GM12875 (cell line): ENCODE results near the gene CDC16.

Experiments used
- H3K4me3 ChIP-seq: one replicate; pipeline ENCODE4 v1.5.1; 2011; ENCODE audit warnings: low read depth, low read length, control low read depth
- TF ChIP-seq, protein P1 (sequence below): IDR thresholded peaks from 2 replicates; pipeline ENCODE4 v1.5.1; 2011; ENCODE audit warnings: low read depth, mild to moderate bottlenecking, control low read depth, inconsistent platforms, low read length, moderate library complexity, borderline replicate concordance; ENCODE audit not compliant: insufficient read depth

Gene CDC16

DNA sequence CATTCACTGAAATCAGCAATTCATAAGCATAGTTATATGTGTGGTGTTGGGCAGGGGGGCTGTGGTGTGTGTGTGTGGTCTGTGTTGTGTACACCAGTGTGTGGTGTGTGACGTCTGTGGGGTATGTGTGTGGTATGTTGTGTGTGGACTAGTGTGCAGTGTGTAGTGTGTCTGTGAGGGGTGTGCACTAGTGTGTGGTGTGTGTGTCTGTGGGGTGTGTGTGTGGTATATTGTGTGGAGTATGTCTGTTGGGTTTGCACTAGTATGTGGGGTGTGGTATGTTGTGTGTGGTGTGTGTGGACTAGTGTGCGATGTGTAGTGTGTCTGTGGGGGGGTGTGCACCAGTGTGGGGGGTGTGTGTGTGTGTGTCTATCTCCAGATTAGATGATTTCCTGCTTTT, 7.2 kb upstream of the CDC16 start:
- no peak overlapping the region for H3K4me3 ChIP-seq
- TF ChIP-seq, protein P1, sequence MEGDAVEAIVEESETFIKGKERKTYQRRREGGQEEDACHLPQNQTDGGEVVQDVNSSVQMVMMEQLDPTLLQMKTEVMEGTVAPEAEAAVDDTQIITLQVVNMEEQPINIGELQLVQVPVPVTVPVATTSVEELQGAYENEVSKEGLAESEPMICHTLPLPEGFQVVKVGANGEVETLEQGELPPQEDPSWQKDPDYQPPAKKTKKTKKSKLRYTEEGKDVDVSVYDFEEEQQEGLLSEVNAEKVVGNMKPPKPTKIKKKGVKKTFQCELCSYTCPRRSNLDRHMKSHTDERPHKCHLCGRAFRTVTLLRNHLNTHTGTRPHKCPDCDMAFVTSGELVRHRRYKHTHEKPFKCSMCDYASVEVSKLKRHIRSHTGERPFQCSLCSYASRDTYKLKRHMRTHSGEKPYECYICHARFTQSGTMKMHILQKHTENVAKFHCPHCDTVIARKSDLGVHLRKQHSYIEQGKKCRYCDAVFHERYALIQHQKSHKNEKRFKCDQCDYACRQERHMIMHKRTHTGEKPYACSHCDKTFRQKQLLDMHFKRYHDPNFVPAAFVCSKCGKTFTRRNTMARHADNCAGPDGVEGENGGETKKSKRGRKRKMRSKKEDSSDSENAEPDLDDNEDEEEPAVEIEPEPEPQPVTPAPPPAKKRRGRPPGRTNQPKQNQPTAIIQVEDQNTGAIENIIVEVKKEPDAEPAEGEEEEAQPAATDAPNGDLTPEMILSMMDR, result no peak

DNA sequence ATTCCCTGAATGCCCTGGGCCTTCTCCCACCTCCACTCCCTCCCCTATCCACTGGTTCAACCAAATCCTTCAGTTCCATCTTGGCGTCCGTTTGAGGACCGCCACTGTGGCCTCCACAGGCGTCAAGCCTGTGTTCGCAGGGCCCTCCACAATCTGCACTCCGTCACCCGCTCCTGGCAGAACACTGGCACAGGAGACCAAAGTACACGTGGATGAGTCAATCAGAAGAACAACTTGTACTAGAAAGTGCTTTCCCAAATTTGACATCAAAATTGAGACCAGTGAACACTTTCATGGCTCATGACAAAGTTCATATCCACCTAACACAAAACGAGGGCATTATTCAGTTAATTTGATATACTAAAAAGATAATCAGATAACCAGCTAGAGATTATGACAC, 6.5 kb upstream of the CDC16 start:
- TF ChIP-seq, protein P1, result no peak
- H3K4me3 ChIP-seq, result no peak overlapping the region

DNA sequence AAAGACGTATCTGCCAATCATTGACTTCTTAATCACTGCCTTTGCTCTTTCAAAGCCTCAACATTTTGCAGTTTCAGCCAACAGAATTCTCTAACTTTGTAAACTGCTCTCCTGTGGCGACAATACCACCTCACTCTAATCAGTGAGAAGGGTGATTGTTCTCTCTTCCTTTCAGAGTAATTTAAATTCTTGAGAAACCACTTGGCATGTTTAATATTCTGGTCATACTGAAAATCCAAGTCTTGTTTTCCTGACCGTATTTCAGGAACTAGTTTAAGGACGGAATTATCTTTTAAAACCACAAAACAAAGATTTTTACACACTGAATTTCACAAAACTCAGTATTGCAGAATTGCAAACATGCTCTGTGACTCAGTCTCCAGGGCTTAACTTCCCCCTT, 5.2 kb upstream of the CDC16 start:
- H3K4me3 ChIP-seq, result no peak overlapping the region
- TF ChIP-seq, protein P1, result no peak

DNA sequence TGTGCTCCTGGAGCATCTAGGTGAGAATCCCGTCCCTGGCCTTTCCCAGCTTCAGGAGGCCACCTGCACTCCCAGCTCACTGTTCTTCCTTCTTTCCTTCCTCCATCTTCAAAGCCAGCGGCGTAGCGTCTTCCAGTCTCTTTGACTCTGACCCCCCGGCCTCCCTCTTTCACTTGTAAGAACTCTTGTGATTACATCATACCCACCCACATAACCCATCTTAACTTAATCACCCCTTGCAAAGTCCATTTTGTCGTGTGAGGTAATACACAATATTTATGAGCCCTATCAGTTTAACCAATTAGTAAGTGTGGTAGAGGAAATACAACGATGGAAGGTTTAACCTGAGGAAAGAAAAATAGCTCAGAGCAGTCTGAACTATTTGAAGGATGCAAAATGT, 4.6 kb upstream of the CDC16 start:
- TF ChIP-seq, protein P1, result no peak
- no peak overlapping the region for H3K4me3 ChIP-seq

DNA sequence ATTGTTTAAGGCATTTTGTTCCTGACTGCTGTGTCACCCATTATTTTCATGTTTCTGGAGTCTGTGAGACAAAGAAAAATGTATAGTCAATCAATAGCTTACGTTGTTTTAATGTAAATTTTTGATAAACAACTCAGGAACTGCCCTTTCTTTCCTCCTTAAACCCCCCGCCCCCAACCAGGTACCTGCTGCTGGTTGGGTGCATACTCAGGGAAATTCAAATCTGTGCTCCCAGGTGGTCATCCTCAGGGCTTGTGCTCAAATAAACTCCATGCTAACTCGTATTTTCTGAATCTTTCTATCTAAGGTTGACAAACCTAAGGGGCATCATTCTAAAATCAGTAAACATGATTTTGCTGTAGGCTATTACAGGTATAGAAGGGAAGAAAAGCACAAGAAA, 4.1 kb upstream of the CDC16 start:
- H3K4me3 ChIP-seq, result no peak overlapping the region
- TF ChIP-seq, protein P1, result no peak

DNA sequence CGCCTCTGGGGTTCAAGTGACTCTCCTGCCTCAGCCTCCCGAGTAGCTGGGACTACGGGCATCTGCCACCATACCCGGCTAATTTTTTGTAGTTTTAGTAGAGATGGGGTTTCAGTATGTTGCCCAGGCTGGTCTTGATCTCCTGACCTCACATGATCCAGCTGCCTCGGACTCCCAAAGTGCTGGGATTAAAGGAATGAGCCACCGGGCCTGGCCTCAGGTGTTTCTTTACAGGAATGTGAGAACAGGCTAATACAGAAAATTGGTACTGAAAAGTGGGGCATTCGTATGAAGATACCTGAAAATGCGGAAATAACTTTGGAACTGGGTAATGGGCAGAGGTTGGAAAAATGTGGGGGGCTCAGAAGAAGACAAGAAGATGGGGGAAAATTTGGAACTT, 2.8 kb upstream of the CDC16 start:
- TF ChIP-seq, protein P1, result no peak

DNA sequence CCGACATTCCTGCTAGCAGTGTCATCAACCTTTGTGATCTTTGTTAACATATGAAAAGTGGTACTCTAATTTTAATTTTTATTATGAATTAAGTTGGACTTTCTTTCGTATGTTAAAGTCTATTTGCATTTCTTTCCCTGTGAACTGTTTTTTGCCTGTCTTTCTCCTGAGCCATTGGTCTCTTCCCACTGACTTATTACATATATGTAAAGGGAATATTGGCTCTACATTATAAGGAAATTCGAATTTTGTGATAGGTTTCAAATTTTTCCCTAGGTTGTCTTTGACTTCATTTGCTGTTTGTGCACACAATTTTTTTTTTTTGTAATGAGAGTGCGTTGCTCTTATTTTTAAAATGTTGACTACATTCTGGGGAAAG, 442 bp upstream of the CDC16 start:
- TF ChIP-seq, protein P1, result no peak
- H3K4me3 ChIP-seq, result peak overlapping the region; percentile 89

More for the DNA sequence above, 2.8 kb upstream of the CDC16 start:
- no peak overlapping the region for H3K4me3 ChIP-seq
